NCI-H2171 treated with DMSO at 0.1 percent for 48 hours (cell line): Measurements from ENCODE around the gene SLC66A1.

ENCODE experiments used
- DNase-seq: peaks from one replicate; lab custom pipeline; 2025; lab: John Stamatoyannopoulos, UW

The SLC66A1 gene

DNA sequence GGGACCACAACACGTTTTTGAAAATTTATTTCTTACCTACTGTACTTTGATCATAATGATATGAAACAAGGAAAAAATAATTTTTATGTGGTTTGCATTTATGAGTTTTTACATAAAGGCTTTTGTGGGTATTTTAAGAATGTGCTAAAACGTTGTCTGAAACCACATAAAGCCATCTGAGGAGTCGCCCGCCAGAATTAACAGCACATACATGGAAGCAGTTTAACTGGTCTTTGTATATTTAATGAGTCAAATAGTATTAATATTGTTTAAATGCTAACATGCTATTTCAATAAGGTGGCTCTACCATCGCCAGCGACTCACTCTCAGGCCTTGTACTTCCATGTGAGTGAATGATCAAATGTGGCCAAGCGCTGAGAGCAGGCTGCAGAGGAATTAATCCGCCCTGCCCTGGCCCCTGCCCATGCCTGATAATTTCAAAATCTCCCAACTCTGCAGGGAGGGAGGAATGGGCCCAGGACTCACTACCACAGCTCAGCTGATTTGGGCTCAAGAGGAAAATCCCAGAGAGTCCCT lies 49.6 kb downstream of the SLC66A1 start:
- DNase-seq, result no peak

GRCh38 chr1:19363536-19364152 lies 51.5 kb downstream of the SLC66A1 start:
- no peak for DNase-seq

DNA sequence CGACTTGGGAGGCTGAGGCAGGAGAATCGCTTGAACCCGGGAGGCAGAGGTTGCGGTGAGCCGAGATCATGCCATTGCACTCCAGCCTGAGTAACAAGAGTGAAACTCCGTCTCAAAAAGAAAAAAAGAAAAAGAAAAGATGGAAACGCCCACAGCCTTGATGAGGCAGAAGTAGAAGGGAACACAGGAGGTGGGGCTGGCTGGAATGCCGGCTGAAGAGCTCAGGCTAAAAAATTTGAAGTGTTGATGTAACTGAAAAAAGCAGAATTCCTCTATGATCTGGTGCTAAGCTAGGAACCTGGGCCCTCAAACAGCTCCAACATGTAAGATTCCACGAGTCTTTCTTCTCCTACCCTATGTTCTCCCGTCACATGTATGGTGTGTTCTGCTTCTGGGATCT lies 53.6 kb downstream of the SLC66A1 start:
- no peak for DNase-seq

GRCh38 chr1:19366599-19367536 lies 54.7 kb downstream of the SLC66A1 start:
- DNase-seq, result no peak

DNA sequence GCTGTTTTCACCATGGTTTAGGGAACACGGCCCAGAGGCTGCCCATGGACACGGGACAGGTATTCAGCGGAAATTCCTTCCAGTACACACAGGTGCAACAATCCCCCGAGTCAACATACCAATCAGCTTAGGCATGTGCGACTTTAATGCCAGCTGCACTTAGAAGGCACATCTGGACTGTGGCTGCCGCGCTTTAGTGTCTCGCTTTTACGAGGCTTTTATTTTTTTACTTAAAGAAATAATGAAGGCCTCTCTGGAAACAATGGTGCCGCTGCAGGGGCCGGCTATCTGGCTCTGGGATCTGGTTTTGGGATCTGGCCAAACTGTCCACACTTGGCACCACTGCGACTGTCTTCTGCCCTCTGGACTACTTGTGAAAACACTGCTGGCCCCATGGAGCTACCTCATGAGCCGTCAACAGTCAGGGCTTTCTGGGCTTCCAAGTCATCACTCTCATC lies 55.5 kb downstream of the SLC66A1 start:
- no peak for DNase-seq

- DNase-seq, result no peak
Observed at GRCh38 chr1:19368050-19368449, 55.9 kb downstream of the SLC66A1 start.

GRCh38 chr1:19368964-19369363 lies 56.8 kb downstream of the SLC66A1 start:
- no peak for DNase-seq

GRCh38 chr1:19369396-19370090 lies 57.4 kb downstream of the SLC66A1 start:
- no peak for DNase-seq

- no peak for DNase-seq
Observed at GRCh38 chr1:19370453-19371170, 58.5 kb downstream of the SLC66A1 start.

GRCh38 chr1:19371226-19372135 lies 59.4 kb downstream of the SLC66A1 start:
- DNase-seq, result no peak

- no peak for DNase-seq
Observed at GRCh38 chr1:19372136-19372514, 60.0 kb downstream of the SLC66A1 start.

GRCh38 chr1:19372602-19373001 lies 60.5 kb downstream of the SLC66A1 start:
- DNase-seq, result no peak

- no peak for DNase-seq
Observed at GRCh38 chr1:19373211-19374082, 61.3 kb downstream of the SLC66A1 start.

DNA sequence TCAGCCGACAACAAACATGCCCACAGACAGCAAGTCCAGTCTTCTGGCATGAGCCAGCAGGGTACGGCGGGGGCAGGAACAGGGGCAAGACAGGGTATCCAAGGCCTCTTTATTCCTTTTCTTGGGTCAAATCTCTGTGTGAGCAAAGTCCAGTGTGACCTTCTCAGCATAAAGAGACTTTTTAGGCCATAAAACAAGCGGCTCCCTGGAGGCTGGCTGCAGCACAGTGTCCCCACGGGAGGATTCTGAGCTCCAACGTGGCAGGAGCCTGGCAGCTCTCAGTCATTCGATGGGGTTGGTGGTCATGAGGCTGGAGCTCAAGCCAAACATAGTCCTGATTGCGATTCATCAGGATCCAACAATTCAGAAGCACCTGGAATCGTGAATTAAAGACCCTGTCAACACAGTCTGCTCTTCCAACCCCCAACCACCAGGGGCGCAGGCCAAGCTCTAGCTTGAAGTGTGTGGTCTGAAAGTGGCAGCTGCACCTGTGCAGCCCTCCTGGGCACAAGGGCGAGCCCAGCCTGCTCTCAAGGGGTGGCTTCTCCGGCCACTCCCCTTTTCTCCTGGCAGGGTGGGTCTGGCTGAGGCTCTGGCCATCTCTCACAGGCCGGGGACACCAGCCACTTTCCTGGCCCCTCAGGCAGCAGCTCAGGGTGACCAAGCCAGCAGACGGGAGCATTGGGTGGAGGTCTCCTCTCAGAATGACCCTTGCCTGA lies 62.1 kb downstream of the SLC66A1 start:
- no peak for DNase-seq

- DNase-seq, result no peak
Observed at GRCh38 chr1:19374926-19375325, 62.8 kb downstream of the SLC66A1 start.

DNA sequence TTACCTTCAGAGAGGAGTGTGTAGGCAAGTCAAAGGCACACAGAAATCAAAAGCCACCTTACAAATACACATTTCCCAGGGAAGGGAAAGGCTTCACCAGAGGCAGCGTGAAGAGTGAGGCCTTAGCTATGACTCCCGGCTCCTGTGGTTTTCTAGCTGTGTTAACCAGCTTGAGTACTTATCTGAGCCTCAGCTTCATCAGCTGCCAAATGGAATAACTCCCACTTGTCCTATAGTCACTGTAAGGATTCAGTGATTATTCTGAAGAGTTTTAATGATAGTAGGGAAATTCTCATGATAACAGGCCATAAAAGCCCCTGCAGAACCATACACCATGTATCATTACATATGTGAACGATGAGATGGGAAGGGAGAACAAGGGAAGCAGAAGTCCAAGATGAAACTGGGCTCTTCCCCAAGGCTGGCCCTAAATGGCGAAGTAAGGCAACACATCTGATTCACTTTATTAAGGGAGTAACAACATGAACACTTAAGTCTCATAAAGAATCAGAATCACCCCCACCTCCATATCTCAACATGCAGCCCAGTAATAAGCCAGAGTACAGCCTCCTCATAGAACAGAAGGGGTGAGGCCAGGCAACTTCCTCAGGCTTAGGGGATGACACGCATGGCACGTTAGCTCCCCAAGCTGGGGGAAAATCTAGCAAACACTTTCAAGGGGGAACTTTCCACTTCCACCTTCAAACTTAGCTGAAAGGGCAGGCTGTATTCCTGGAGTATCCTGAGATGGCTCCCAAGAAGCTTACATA lies 63.7 kb downstream of the SLC66A1 start:
- DNase-seq, result no peak

GRCh38 chr1:19376428-19377372 lies 64.6 kb downstream of the SLC66A1 start:
- DNase-seq, result no peak
